SK-N-SH treated with all-trans-retinoic acid at 6 μM for 48 hours (cell line): ENCODE results near the gene ADGRB3.

ENCODE experiments used
- BACH2 ChIP-seq: fragments of 250-450 bp; sonication (Bioruptor Pico); IDR thresholded peaks from 2 replicates; pipeline ENCODE4 v1.9.0; 2021; ENCODE audit warnings: mild to moderate bottlenecking, borderline replicate concordance
- CSDC2 ChIP-seq: fragments of 250-450 bp; sonication (Bioruptor Pico); IDR thresholded peaks from 2 replicates; pipeline ENCODE4 v1.5.0; 2020; ENCODE audit warnings: mild to moderate bottlenecking, moderate library complexity
- PATZ1 ChIP-seq: fragments of 250-450 bp; sonication (Bioruptor Pico); IDR thresholded peaks from 2 replicates; pipeline ENCODE4 v1.8.0; 2020; ENCODE audit warnings: mild to moderate bottlenecking, moderate library complexity, borderline replicate concordance
- PPARA ChIP-seq: fragments of 250-450 bp; sonication (Bioruptor Pico); IDR thresholded peaks from 2 replicates; pipeline ENCODE4 v1.5.0; 2020; ENCODE audit warnings: mild to moderate bottlenecking, borderline replicate concordance
- RARB ChIP-seq: fragments of 250-450 bp; sonication (Bioruptor Pico); IDR thresholded peaks from 2 replicates; pipeline ENCODE4 v1.8.0; 2021; ENCODE audit warnings: mild to moderate bottlenecking, moderate library complexity
- TF ChIP-seq, protein P1 (sequence below): fragments of 250-450 bp; sonication (Bioruptor Pico); IDR thresholded peaks from 2 replicates; pipeline ENCODE4 v1.5.1; 2020; ENCODE audit warnings: low read depth, mild to moderate bottlenecking, moderate library complexity

DNA sequence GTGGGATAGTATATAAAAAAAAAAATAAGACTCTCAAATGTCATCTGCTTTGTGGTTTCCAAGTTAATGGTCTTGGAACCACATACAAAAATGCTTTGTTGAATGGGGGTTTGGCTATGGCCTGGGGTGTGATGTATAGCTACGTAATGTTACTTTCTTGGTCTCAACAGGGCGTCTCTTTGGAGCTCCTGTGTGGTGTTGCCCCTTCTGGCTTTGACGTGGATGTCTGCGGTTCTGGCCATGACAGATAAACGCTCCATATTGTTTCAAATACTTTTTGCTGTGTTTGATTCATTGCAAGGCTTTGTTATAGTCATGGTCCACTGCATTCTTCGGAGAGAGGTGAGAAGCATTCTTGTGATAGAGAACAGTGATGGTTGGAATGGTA, 704.1 kb downstream of the ADGRB3 start:
- TF ChIP-seq CSDC2 (CRISPR knock-in tag): no peak
- TF ChIP-seq PPARA (CRISPR knock-in tag): no peak
- no peak for TF ChIP-seq RARB
- TF ChIP-seq BACH2: no peak
- TF ChIP-seq PATZ1 (CRISPR knock-in tag): no peak
- TF ChIP-seq, protein P1, sequence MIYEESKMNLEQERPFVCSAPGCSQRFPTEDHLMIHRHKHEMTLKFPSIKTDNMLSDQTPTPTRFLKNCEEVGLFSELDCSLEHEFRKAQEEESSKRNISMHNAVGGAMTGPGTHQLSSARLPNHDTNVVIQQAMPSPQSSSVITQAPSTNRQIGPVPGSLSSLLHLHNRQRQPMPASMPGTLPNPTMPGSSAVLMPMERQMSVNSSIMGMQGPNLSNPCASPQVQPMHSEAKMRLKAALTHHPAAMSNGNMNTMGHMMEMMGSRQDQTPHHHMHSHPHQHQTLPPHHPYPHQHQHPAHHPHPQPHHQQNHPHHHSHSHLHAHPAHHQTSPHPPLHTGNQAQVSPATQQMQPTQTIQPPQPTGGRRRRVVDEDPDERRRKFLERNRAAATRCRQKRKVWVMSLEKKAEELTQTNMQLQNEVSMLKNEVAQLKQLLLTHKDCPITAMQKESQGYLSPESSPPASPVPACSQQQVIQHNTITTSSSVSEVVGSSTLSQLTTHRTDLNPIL (CRISPR knock-in tag): no peak
